Gastrocnemius medialis (tissue), 4 donors: ENCODE data around the gene TEX44. TPM values are rescaled to one million over a fixed set of nuclear protein-coding genes. Genes with fewer than 3 reads are reported as not detected.
A peak's percentile ranks its signal among the peaks of the same experiment; 100 is the strongest.

Source experiments
- ATAC-seq, 2 donors: fragments of 150-250 bp; one replicate each; pipeline ENCODE4 v1.9.1; 2016
- DNase-seq, 2 donors: peaks; one replicate each; pipeline ENCODE4 v3.0.0-alpha.2; 2019
- H3K27ac ChIP-seq, 4 donors: fragments of 200-600 bp; sonication (generic); 1 replicate in 1 of 4; 2 replicates in 3 of 4; pipeline ENCODE4 v1.5.1; 2016 to 2018; ENCODE audit warnings: mild to moderate bottlenecking in 2 of 4, moderate library complexity in 1 of 4
- H3K27me3 ChIP-seq, 3 donors: fragments of 200-600 bp; sonication (generic) in 2 of 3; 1 replicate in 1 of 3; 2 replicates in 2 of 3; pipeline versions ENCODE4 v1.5.1 to v1.6.0; 2016 to 2019; ENCODE audit warnings: mild to moderate bottlenecking in 1 of 3, moderate library complexity in 1 of 3
- H3K36me3 ChIP-seq, 2 donors: fragments of 200-600 bp; sonication (generic) in 1 of 2; one replicate each; pipeline ENCODE4 v1.5.1; 2017 to 2018
- H3K4me1 ChIP-seq, 2 donors: fragments of 200-600 bp; sonication (generic) in 1 of 2; one replicate each; pipeline ENCODE4 v1.5.1; 2016 to 2017; ENCODE audit warnings: mild to moderate bottlenecking in 2 of 2
- H3K4me3 ChIP-seq, 4 donors: fragments of 200-600 bp; sonication (generic) in 3 of 4; 1 replicate in 1 of 4; 2 replicates in 3 of 4; pipeline ENCODE4 v1.5.1; 2016 to 2019; ENCODE audit warnings: mild to moderate bottlenecking in 2 of 4
- H3K9me3 ChIP-seq, 3 donors: fragments of 200-600 bp; sonication (generic) in 2 of 3; 1 replicate in 1 of 3; 2 replicates in 2 of 3; pipeline ENCODE4 v1.5.1; 2016 to 2019
- CTCF ChIP-seq, 5 experiments: fragments of 450-650 bp in 3 of 5; fragments of 200-600 bp in 2 of 5; sonication (generic) in 2 of 5; IDR thresholded peaks in 4 of 5; conservative IDR thresholded peaks in 1 of 5; 1 replicate in 4 of 5; 2 replicates in 1 of 5; pipeline ENCODE4 v1.5.1; 2016 to 2019; ENCODE audit warnings: antibody characterized with exemption in 5 of 5, mild to moderate bottlenecking in 3 of 5, moderate library complexity in 3 of 5
- POLR2A ChIP-seq, 2 donors: fragments of 450-650 bp; IDR thresholded peaks; one replicate each; pipeline ENCODE4 v1.6.1; 2017; ENCODE audit warnings: antibody characterized with exemption in 2 of 2, mild to moderate bottlenecking in 2 of 2, moderate library complexity in 2 of 2
- in situ Hi-C, 4 donors: fragments of 200-750 bp; cut with MboI; loops; one replicate each; pipeline versions ENCODE4 v1.15.0 to v1.8.0; 2017; ENCODE audit warnings: low sequenced_read_pairs in 4 of 4
- intact Hi-C: fragments of 100-400 bp; cut with DNase I; formaldehyde crosslinking; loops from one replicate; pipeline ENCODE4 v1.15.1; 2023; ENCODE audit warnings: low total_unique reads
- total RNA-seq, 4 donors: library from RNA; depleted of rRNA; stranded (reverse); fragments of >200 nt; gene quantifications; one replicate each; pipeline versions ENCODE4 v1.1.0 to v1.2.3, GENCODE V29; 2016

Gene TEX44
- total RNA-seq, 4 donors from 2014 or later: not detected

- DNase-seq: no peak
Measured at GRCh38 chr2:231615058-231615671, 22.5 kb downstream of the TEX44 start.

DNA sequence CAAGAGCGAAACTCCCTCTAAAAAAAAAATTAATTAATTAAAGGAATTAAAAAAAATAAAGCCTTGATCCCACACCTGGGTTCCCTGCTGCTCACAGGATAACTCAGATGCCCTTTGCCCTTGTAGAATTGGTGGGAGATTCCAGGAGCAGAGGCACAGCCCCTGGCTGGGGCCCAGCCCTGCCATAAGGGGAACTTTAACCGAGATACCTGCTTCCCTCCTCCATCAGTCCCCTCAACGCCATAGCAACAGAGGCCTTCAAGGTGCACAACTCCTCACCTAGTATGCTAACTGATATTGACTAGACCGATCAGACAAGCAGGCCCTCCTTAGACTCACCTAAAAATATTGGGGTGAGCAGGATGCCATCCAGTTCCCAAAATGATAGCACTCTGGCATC lies 23.6 kb downstream of the TEX44 start:
- ATAC-seq (no peak), DNase-seq (no peak)
- H3K36me3 ChIP-seq: no peaks in the 10 kb centered on the region
- H3K4me1 ChIP-seq: peaks cover 32 to 34% of the 10 kb centered on the region in 2 donors
- H3K27me3 ChIP-seq: no peaks in the 10 kb centered on the region
- no peak overlapping the region for H3K4me3 ChIP-seq
- in situ Hi-C loops (loop anchor here in 1 of 4 donors (10.0 kb wide), 1 partner anchor 99 kb away; no protein-coding TSS in a partner anchor), intact Hi-C loops (no loop called here)
- H3K27ac ChIP-seq: peak overlapping the region in 3 of 4 donors; percentile 39 to 90 (median 88)
- H3K9me3 ChIP-seq: no peaks in the 10 kb centered on the region
- TF ChIP-seq POLR2A (IDR thresholded peaks at IDR 0.05): no peak
- TF ChIP-seq CTCF (IDR thresholded peaks at IDR 0.05 in 4 of 5, conservative IDR thresholded peaks at IDR 0.05 in 1 of 5): no peak

More at GRCh38 chr2:231615058-231615671, 22.5 kb downstream of the TEX44 start:
- no peaks in the 10 kb centered on the region for H3K36me3 ChIP-seq
- H3K4me3 ChIP-seq: peak overlapping the region; percentile 57 to 65 (median 59)
- in situ Hi-C loops (loop anchor here in 1 of 4 donors (10.0 kb wide), 1 partner anchor 100 kb away; no protein-coding TSS in a partner anchor), intact Hi-C loops (no loop called here)
- ATAC-seq: no peak
- peak overlapping the region; percentile 85 to 95 (median 89) for H3K27ac ChIP-seq
- peaks cover 32 to 35% of the 10 kb centered on the region in 2 donors for H3K4me1 ChIP-seq
- H3K9me3 ChIP-seq: no peaks in the 10 kb centered on the region
- no peaks in the 10 kb centered on the region for H3K27me3 ChIP-seq
- TF ChIP-seq POLR2A (IDR thresholded peaks at IDR 0.05): no peak
- no peak for TF ChIP-seq CTCF (IDR thresholded peaks at IDR 0.05 in 4 of 5, conservative IDR thresholded peaks at IDR 0.05 in 1 of 5)

GRCh38 chr2:231617059-231617926 lies 24.6 kb downstream of the TEX44 start:
- intact Hi-C loops: no loop called here
- DNase-seq: no peak
- no peak for ATAC-seq
- no peak for TF ChIP-seq CTCF (IDR thresholded peaks at IDR 0.05 in 4 of 5, conservative IDR thresholded peaks at IDR 0.05 in 1 of 5)
- TF ChIP-seq POLR2A (IDR thresholded peaks at IDR 0.05): no peak
- no peak overlapping the region for H3K4me3 ChIP-seq
- H3K36me3 ChIP-seq: no peaks in the 10 kb centered on the region
- H3K9me3 ChIP-seq: no peaks in the 10 kb centered on the region
- no peaks in the 10 kb centered on the region for H3K27me3 ChIP-seq
- peak overlapping the region in 2 of 4 donors; percentile 22 to 88 for H3K27ac ChIP-seq
- H3K4me1 ChIP-seq: peaks cover 24 to 25% of the 10 kb centered on the region in 2 donors
- in situ Hi-C loops: loop anchor here in 1 of 4 donors (10.0 kb wide), 1 partner anchor 98 kb away; no protein-coding TSS in a partner anchor

- Histone ChIP-seq H3K27me3 (no peaks in the 10 kb centered on the region), H3K36me3 (no peaks in the 10 kb centered on the region), H3K4me3 (peak overlapping the region; percentile 6 to 33 (median 24)), H3K4me1 (peaks cover 0 to 4% of the 10 kb centered on the region in 2 donors), H3K9me3 (no peaks in the 10 kb centered on the region), H3K27ac (peak overlapping the region; percentile 36 to 78 (median 72))
- in situ Hi-C loops (no loop called here), intact Hi-C loops (no loop called here)
- peak; percentile 50 to 57 for ATAC-seq
- no peak for DNase-seq
- TF ChIP-seq POLR2A (IDR thresholded peaks at IDR 0.05): no peak
- TF ChIP-seq CTCF (IDR thresholded peaks at IDR 0.05 in 4 of 5, conservative IDR thresholded peaks at IDR 0.05 in 1 of 5): no peak
Measured at GRCh38 chr2:231621051-231621879, 28.6 kb downstream of the TEX44 start.
